GM12874 (cell line): ENCODE measurements around the gene GMDS.

Source experiments
- TF ChIP-seq, protein P1 (sequence below): IDR thresholded peaks from 2 replicates; pipeline ENCODE4 v1.5.1; 2011; ENCODE audit warnings: low read depth, mild to moderate bottlenecking, control low read depth, low read length, moderate library complexity; ENCODE audit not compliant: insufficient read depth

GMDS gene

DNA sequence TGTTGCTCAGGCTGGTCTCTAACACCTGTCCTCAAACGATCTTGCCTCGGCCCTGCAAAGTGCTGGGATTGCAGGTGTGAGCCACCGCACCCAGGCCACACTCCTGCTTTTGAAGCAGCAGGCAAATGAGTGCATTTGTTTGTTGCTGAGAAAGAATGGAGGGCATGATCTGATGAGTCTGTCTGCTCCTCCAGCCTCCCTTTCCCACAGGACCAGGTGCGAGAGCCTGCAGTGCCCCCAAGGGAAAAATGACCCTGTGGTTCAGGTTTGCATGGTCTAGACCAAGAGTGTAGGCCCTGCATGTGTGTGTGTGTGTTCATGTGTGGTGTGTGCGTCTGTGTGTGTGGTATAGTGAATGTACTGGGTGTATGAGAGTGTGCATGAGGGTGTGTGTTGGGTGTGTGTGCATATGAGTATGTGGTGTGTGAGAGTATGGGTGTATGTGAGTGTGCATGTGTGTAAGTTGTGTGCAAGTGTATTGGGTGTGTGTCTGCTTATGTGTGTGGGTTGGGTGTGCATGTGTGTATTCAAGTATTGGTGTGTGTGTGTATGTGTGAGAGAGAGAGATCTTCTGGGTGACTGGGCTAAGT is 658.4 kb downstream of the GMDS start:
- TF ChIP-seq, protein P1, sequence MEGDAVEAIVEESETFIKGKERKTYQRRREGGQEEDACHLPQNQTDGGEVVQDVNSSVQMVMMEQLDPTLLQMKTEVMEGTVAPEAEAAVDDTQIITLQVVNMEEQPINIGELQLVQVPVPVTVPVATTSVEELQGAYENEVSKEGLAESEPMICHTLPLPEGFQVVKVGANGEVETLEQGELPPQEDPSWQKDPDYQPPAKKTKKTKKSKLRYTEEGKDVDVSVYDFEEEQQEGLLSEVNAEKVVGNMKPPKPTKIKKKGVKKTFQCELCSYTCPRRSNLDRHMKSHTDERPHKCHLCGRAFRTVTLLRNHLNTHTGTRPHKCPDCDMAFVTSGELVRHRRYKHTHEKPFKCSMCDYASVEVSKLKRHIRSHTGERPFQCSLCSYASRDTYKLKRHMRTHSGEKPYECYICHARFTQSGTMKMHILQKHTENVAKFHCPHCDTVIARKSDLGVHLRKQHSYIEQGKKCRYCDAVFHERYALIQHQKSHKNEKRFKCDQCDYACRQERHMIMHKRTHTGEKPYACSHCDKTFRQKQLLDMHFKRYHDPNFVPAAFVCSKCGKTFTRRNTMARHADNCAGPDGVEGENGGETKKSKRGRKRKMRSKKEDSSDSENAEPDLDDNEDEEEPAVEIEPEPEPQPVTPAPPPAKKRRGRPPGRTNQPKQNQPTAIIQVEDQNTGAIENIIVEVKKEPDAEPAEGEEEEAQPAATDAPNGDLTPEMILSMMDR: no peak

DNA sequence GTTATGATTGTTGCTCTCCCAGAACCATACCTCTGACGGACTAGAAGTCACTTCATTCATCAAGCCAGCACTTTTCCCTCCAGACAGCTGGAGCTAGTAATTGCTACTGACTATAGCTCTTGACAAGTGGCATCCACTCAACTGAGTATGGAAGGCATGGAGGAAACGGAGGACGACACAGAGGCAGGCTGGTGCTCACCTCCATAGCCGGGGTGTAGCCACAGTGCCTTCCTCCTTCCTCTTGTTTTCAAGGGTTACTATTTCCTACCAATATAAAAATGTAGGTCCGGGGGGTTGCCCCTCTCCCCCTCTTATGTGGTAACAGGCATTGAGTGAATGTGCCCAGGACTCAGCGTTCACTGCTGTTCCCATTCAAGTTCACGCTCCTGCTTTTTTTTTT is 659.1 kb downstream of the GMDS start:
- TF ChIP-seq, protein P1: no peak

DNA sequence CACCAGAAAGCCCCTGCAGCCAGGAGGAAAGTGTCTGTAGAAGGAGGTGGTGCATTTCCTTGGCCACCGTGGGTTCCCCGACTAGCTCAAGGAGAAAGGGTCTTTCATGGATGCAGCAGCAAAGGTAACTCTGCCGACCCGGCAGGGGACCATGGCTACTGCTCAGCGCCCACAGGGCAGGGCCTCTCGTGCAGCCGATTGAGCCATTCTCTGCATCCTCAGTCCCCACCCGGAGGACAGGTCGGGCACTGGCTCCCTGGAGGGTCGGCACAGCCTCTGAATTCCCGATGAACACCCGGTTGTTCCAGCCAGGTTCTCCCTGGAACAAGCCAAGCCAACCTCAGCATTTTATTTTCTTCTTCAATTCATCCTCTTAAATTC is 659.7 kb downstream of the GMDS start:
- TF ChIP-seq, protein P1: no peak

DNA sequence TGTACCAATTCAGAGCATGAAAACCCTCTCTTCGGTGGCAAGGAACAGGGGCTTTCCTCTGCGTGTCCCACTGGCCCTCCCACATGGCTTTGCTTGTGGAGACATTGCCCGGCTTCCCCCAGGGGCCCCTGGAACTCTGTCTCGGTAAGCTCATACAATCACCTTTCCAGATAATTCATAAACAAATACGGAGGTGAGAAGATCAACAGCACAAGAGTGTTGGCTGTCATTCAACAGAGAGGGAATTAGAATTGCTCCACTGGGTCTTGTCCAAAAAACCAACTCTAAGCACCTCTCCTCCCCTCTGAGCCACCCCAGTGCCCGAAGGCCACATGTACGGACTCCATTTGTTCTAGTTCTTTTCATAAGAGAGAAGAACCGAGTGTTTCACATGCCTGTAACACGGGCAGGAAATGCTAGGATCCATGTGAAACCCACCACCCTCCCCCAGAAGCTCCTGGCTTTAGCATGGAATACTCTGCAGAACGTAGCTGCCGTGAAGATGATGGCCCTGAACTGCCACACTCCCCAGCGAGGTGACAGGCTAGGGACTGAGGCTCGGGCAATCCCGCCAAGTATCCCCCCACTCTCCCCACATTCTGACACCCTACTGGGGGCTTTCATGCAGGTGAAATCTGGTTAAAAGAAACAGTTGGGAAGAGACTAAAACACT is 660.3 kb downstream of the GMDS start:
- TF ChIP-seq, protein P1: no peak

DNA sequence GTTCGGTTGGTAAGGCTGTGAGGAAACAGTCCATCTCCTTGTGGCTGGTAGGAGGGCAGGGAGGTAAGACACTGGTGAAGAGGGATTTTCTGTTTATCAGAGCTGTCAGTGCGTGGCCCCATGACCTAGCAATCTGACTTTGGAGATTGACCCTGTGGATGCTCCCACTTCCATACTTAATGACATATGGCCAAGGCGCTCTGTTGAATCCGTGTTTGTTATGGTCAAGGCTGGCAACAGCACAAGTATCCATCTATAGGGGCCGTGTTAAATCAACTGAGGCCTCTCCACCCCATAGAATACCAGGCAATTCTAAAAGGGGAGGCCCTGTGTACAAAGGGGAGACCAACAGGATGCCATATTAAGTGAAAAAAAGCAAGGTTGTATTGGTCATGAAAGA is 661.3 kb downstream of the GMDS start:
- TF ChIP-seq, protein P1: no peak

DNA sequence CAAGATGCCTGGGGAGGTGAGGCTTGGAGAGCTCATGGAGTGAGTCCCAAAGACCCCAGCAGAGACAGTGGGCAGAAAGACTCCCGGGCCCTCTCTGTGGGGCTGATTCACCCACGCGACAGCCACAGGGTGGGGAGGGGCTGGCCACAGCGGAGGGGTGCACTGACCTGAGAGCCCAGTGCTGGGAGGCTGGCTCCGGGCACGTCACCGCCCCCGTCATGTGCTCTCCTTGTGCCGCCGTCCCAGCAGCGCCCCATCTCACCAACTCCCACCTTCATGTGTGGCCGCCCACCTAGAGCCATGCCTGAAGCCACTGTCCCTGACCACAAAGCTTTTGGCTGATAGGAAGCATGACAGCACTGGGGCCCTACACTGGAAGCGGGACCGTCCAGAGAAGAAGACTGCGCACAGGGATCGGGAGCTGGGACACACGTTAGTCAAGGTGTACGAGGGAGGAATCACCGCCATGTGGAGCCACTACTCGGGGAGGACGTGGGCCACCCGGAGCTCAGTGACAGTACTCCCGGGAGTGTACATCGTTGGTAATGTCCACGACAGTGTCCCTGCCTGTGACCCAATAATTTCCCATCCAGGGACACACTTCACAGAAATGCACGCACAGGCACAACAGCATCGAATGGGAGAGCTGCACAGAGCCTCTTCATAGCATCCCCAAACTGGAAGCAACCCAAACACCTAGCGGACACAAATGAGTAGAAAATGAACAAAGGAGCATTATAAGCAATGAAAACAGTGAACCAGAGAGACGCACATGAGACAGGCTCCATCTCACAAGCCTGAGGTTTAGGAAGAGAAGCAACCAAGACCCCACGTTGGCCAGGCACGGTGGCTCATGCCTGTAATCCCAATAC is 664.0 kb downstream of the GMDS start:
- TF ChIP-seq, protein P1: no peak

DNA sequence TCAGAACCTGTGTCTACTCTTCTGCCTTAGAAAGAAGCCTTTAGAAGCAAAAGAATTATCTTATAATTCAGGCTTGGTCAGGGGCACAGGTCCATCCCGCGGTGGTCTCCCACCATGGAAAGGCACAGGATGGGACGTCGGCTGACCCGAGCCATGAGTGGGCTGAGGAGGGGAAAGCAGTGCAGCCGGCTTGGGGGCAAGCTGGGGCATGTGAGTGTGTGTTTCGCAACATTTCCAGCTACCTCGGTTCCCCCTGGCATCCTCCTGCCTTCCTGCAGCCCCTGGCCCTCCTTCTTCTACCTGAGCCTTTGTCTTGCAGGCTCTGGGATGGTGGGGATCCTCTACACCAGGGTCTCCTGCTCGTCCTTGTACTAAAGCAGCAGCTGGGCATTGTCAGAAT is 664.8 kb downstream of the GMDS start:
- TF ChIP-seq, protein P1: no peak
